ENCODE data around the gene TAF11. TPM values are rescaled to one million over a fixed set of nuclear protein-coding genes. Genes with fewer than 3 reads are reported as not detected.

Gene TAF11
- total and polyA plus RNA-seq, 2 donors (not counting 3 experiments of a cell fraction or from before 2014, with no cell fraction given) = 30.7 to 37.1 TPM

GRCh38 chr6:34917626-34918285 is 29.9 kb upstream of the TAF11 start:
- DNase-seq (ENCODE audit: low read depth, low spot score) = no peak
- Histone ChIP-seq H2AFZ (ENCODE audit: low read depth, low read length) (no peak overlapping the region), H3K9ac (replicated peaks; ENCODE audit: extremely low read depth, insufficient read depth, low read length) (no peak overlapping the region), H3K4me1 (ENCODE audit: control insufficient read depth, extremely low read depth, insufficient read depth, low read length) (peaks cover 20% of the 10 kb centered on the region), H3K9me3 (replicated peaks; ENCODE audit: control insufficient read depth, insufficient read depth, low read length) (no peaks in the 10 kb centered on the region), H3K9me1 (replicated peaks; ENCODE audit: control insufficient read depth, extremely low read depth, insufficient read depth, low read length) (no peaks in the 10 kb centered on the region), H4K20me1 (replicated peaks; ENCODE audit: control insufficient read depth, extremely low read depth, insufficient read depth, low read length) (no peaks in the 10 kb centered on the region), H3K4me2 (ENCODE audit: insufficient read depth, low read length) (no peak overlapping the region), H3K79me2 (ENCODE audit: control insufficient read depth, insufficient read depth, low read length) (peaks cover 5% of the 10 kb centered on the region), H3K27me3 (ENCODE audit: control insufficient read depth in 2 of 2, insufficient read depth in 2 of 2, low read length in 2 of 2) (no peaks in the 10 kb centered on the region), H3K27ac (ENCODE audit: insufficient read depth, low read depth, low read length) (no peak overlapping the region), H3K4me3 (replicated peaks in 1 of 3; ENCODE audit: insufficient read depth in 1 of 3, low read depth in 1 of 3, low read length in 3 of 3) (no peak overlapping the region), H3K36me3 (ENCODE audit: control insufficient read depth in 2 of 2, extremely low read depth in 1 of 2, insufficient read depth in 2 of 2, low read length in 2 of 2) (no peaks in the 10 kb centered on the region)
- TF ChIP-seq POLR2A (IDR thresholded peaks at IDR 0.05; ENCODE audit: low read depth, low read length) = no peak
- TF ChIP-seq POLR2AphosphoS5 (IDR thresholded peaks at IDR 0.05; ENCODE audit: insufficient read depth, low read depth, low read length) = no peak
- no peak for TF ChIP-seq MYC (IDR thresholded peaks at IDR 0.05; ENCODE audit: low read depth, low read length)
- TF ChIP-seq MAX (IDR thresholded peaks at IDR 0.05; ENCODE audit: insufficient read depth, insufficient read length) = no peak
- TF ChIP-seq CTCF (IDR thresholded peaks at IDR 0.05; ENCODE audit: extremely low read depth in 1 of 2, insufficient read depth in 1 of 2, low read depth in 1 of 2, low read length in 2 of 2) = no peak
- no peak for TF ChIP-seq EZH2 (IDR thresholded peaks at IDR 0.05; ENCODE audit: borderline replicate concordance, low read depth, low read length, severe bottlenecking)
- no peak for TF ChIP-seq FOS (IDR thresholded peaks at IDR 0.05; ENCODE audit: borderline replicate concordance, insufficient read depth, low read length)
- TF ChIP-seq JUN (IDR thresholded peaks at IDR 0.05; ENCODE audit: borderline replicate concordance, insufficient read depth, insufficient read length, low read depth) = no peak
- no peak for TF ChIP-seq GATA2 (IDR thresholded peaks at IDR 0.05; ENCODE audit: insufficient read depth, insufficient read length, low read depth, low read length)
- no peak for FAIRE-seq
- BruUV-seq (replicated peaks) = no TSS peak
- POLR2A ChIA-PET = no interaction called here
- CTCF ChIA-PET = no interaction called here
- dilution Hi-C loops (cut with MboI; ENCODE audit: extremely low pct_ligation_motif_present, low sequenced_read_pairs) = no loop called here
- intact Hi-C loops (cut with micrococcal nuclease) = no loop called here

Data from endothelial cell of umbilical vein (primary cell).